ENCODE data around the gene ZNF23. TPM values are rescaled to one million over a fixed set of nuclear protein-coding genes. Genes with fewer than 3 reads are reported as not detected.

Gene ZNF23
- total and polyA plus RNA-seq, 4 donors: 1.5 to 6.1 (median 3.1) TPM

GRCh38 chr16:71491054-71491453 is 29.0 kb upstream of the ZNF23 start:
- Histone ChIP-seq H3K4me1 (ENCODE audit: control insufficient read depth in 4 of 4, insufficient read depth in 4 of 4, low read length in 3 of 4) (no peaks in the 10 kb centered on the region), H3K4me3 (ENCODE audit: low read depth in 1 of 3, low read length in 3 of 3) (no peak overlapping the region), H3K27me3 (ENCODE audit: control insufficient read depth in 4 of 4, insufficient read depth in 4 of 4, low read length in 3 of 4) (no peaks in the 10 kb centered on the region), H3K27ac (ENCODE audit: low read depth in 1 of 2, low read length in 2 of 2) (no peak overlapping the region), H3K36me3 (ENCODE audit: control insufficient read depth in 4 of 4, insufficient read depth in 3 of 4, low read depth in 1 of 4, low read length in 3 of 4) (no peaks in the 10 kb centered on the region), H3K9me3 (ENCODE audit: control insufficient read depth in 4 of 4, low read length in 3 of 4) (no peaks in the 10 kb centered on the region), H3K9ac (ENCODE audit: low read depth in 1 of 2, low read length in 2 of 2) (no peak overlapping the region)
- no peak for TF ChIP-seq YY1 (IDR thresholded peaks at IDR 0.05)
- TF ChIP-seq, protein P1, sequence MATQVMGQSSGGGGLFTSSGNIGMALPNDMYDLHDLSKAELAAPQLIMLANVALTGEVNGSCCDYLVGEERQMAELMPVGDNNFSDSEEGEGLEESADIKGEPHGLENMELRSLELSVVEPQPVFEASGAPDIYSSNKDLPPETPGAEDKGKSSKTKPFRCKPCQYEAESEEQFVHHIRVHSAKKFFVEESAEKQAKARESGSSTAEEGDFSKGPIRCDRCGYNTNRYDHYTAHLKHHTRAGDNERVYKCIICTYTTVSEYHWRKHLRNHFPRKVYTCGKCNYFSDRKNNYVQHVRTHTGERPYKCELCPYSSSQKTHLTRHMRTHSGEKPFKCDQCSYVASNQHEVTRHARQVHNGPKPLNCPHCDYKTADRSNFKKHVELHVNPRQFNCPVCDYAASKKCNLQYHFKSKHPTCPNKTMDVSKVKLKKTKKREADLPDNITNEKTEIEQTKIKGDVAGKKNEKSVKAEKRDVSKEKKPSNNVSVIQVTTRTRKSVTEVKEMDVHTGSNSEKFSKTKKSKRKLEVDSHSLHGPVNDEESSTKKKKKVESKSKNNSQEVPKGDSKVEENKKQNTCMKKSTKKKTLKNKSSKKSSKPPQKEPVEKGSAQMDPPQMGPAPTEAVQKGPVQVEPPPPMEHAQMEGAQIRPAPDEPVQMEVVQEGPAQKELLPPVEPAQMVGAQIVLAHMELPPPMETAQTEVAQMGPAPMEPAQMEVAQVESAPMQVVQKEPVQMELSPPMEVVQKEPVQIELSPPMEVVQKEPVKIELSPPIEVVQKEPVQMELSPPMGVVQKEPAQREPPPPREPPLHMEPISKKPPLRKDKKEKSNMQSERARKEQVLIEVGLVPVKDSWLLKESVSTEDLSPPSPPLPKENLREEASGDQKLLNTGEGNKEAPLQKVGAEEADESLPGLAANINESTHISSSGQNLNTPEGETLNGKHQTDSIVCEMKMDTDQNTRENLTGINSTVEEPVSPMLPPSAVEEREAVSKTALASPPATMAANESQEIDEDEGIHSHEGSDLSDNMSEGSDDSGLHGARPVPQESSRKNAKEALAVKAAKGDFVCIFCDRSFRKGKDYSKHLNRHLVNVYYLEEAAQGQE (IDR thresholded peaks at IDR 0.05): no peak
- no peak for TF ChIP-seq HNF4G (IDR thresholded peaks at IDR 0.05)
- TF ChIP-seq SP1 (IDR thresholded peaks at IDR 0.05): no peak
- no peak for TF ChIP-seq JUND (IDR thresholded peaks at IDR 0.05)
- TF ChIP-seq RAD21 (IDR thresholded peaks at IDR 0.05): no peak
- no peak for TF ChIP-seq ZBTB33 (IDR thresholded peaks at IDR 0.05)
- TF ChIP-seq FOXA2 (IDR thresholded peaks at IDR 0.05): no peak
- no peak for TF ChIP-seq RXRA (IDR thresholded peaks at IDR 0.05)
- TF ChIP-seq TAF1 (conservative IDR thresholded peaks at IDR 0.05): no peak
- TF ChIP-seq GABPA (IDR thresholded peaks at IDR 0.05 in 1 of 2, conservative IDR thresholded peaks at IDR 0.05 in 1 of 2): no peak
- TF ChIP-seq MAX (IDR thresholded peaks at IDR 0.05): no peak
- TF ChIP-seq CTCF (IDR thresholded peaks at IDR 0.05; ENCODE audit: low read depth, low read length, missing input control): no peak
- TF ChIP-seq HNF4A (conservative IDR thresholded peaks at IDR 0.05): no peak
- TF ChIP-seq FOXA1 (IDR thresholded peaks at IDR 0.05): no peak
- TF ChIP-seq NR2F2 (IDR thresholded peaks at IDR 0.05): no peak
- DNase-seq (ENCODE audit: low spot score): no peak
- WGBS: 72% methylated on average over 3 of the region's 3 CpGs

DNA sequence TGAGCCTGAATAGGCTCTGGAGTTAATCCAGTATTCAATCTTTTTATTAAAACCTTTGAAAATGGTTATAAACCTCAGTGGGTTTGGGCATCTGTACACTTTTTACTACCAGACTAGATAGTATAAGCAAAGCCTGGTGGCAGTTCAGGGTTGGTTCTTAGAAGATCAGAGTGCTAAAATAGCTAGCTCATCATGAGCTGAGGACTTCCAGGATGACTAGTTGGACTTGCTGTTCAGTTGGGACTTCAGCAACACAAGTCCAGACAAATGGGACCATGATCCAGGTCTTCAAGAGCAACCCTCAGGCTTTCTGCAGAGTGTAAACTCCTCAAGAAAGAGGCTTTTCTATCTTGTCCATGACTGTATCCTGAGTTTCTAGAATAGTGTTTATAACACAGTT is 28.3 kb upstream of the ZNF23 start:
- Histone ChIP-seq H3K36me3 (ENCODE audit: control insufficient read depth in 4 of 4, insufficient read depth in 3 of 4, low read depth in 1 of 4, low read length in 3 of 4) (no peaks in the 10 kb centered on the region), H3K9me3 (ENCODE audit: control insufficient read depth in 4 of 4, low read length in 3 of 4) (no peaks in the 10 kb centered on the region), H3K27me3 (ENCODE audit: control insufficient read depth in 4 of 4, insufficient read depth in 4 of 4, low read length in 3 of 4) (no peaks in the 10 kb centered on the region), H3K9ac (ENCODE audit: low read depth in 1 of 2, low read length in 2 of 2) (no peak overlapping the region), H3K4me3 (ENCODE audit: low read depth in 1 of 3, low read length in 3 of 3) (no peak overlapping the region), H3K27ac (ENCODE audit: low read depth in 1 of 2, low read length in 2 of 2) (no peak overlapping the region), H3K4me1 (ENCODE audit: control insufficient read depth in 4 of 4, insufficient read depth in 4 of 4, low read length in 3 of 4) (no peaks in the 10 kb centered on the region)
- DNase-seq (ENCODE audit: low spot score): no peak
- TF ChIP-seq NR2F2 (IDR thresholded peaks at IDR 0.05): no peak
- no peak for TF ChIP-seq RXRA (IDR thresholded peaks at IDR 0.05)
- no peak for TF ChIP-seq RAD21 (IDR thresholded peaks at IDR 0.05)
- TF ChIP-seq HNF4A (conservative IDR thresholded peaks at IDR 0.05): no peak
- TF ChIP-seq ATF3 (IDR thresholded peaks at IDR 0.05): no peak
- no peak for TF ChIP-seq FOXA2 (IDR thresholded peaks at IDR 0.05)
- TF ChIP-seq, protein P1 (IDR thresholded peaks at IDR 0.05): no peak
- no peak for TF ChIP-seq CTCF (IDR thresholded peaks at IDR 0.05; ENCODE audit: low read depth, low read length, missing input control)
